ENCODE data around the gene TMEM91. TPM values are rescaled to one million over a fixed set of nuclear protein-coding genes. Genes with fewer than 3 reads are reported as not detected.
A peak's percentile ranks its signal among the peaks of the same experiment; 100 is the strongest.

The TMEM91 gene
- total RNA-seq, 1 donor from 2014 or later: 52.6 TPM

DNA sequence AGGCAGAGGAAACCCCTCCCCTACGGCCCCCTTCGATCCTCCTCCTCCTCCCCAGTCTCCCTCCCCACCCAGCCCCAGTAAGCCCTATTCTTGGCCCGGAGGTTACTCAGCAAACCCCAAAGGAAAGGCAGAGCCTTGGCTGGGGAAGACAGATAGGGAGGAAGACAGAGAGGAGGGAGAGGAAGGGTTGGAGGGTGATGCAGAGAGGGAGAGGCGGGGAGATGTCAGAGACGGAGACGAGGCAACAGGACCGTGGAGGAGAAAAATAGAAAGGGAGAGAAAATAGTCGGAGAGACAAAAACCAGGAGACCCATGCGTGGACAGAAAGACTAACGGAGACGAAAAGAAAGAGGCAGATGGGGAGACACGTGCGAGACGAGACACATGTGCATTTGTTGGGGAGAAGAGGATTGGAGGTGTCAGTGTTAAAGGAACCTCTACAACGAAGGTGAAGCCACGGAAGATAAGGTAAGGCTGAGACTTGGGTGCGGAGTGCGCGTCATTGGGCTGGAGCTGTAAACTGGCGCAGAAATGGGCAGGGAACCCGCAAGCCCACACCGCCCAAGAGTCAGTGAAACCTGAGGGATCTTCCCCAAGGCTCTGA, 25.5 kb upstream of the TMEM91 start:
- peak overlapping the region; percentile 35 for H3K27ac Mint-ChIP-seq (ENCODE audit: unreplicated experiment)
- peaks cover 12% of the 10 kb centered on the region for H3K9me3 Mint-ChIP-seq (ENCODE audit: unreplicated experiment)
- no peak for TF ChIP-seq CTCF (IDR thresholded peaks at IDR 0.05; ENCODE audit: partially characterized antibody, unreplicated experiment)
- peaks cover 5% of the 10 kb centered on the region for H3K36me3 Mint-ChIP-seq (ENCODE audit: unreplicated experiment)
- DNase-seq: no peak
- peaks cover 9% of the 10 kb centered on the region for H3K4me1 Mint-ChIP-seq (ENCODE audit: low read depth, unreplicated experiment)
- H3K27me3 Mint-ChIP-seq (ENCODE audit: unreplicated experiment): peaks cover 18% of the 10 kb centered on the region
- peak overlapping the region; percentile 91 for H3K4me3 Mint-ChIP-seq (ENCODE audit: unreplicated experiment)

DNA sequence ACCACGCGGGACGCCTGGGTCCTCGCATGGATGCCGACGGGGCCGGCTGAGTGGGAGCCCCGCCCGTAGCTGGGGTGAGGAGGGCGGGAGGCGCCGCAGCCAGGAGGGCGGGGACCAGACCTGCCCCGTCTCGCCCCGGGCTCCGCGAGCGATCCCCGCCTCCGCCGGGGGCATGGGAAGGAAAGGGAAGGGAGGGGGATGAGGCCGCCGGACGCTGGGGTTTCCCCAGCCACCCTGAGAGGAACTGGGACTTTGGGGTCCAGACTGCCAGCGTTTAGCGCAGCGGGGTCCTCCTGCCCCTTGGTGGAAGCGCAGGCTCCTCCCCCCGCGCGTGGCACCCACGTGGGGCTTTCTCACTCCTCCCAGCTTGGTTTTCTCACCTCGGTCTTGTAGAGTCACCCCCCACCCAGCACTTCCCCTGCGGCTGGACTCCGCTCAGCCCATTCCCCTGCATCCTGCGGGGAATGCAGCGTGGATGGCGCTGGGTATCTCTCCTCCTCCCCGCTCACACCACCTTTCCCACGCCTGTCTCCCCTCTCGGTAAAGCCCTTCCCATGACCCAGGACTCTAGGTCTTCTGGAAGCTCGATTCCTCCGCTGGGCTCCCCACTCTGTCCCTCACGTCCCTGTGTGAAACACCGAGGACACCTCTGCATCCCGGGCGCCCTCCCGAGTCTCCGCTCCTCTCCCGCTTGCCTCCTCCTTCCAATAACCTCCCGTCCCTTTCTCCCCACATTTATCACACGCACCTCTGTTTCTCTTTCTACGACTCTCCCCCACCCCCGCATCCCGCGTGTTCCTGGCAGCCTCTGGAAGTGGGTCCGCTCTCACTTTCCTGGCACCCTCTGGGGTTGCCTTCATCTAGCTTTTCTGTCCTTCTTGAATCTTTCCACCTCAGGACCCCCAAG, 24.7 kb upstream of the TMEM91 start:
- no peak for TF ChIP-seq CTCF (IDR thresholded peaks at IDR 0.05; ENCODE audit: partially characterized antibody, unreplicated experiment)
- Mint-ChIP-seq H3K27ac (ENCODE audit: unreplicated experiment) (no peak overlapping the region), H3K36me3 (ENCODE audit: unreplicated experiment) (peaks cover 5% of the 10 kb centered on the region), H3K4me3 (ENCODE audit: unreplicated experiment) (peak overlapping the region; percentile 99), H3K9me3 (ENCODE audit: unreplicated experiment) (peaks cover 12% of the 10 kb centered on the region), H3K27me3 (ENCODE audit: unreplicated experiment) (peaks cover 20% of the 10 kb centered on the region), H3K4me1 (ENCODE audit: low read depth, unreplicated experiment) (peaks cover 9% of the 10 kb centered on the region)
- peak; percentile 45 for DNase-seq

DNA sequence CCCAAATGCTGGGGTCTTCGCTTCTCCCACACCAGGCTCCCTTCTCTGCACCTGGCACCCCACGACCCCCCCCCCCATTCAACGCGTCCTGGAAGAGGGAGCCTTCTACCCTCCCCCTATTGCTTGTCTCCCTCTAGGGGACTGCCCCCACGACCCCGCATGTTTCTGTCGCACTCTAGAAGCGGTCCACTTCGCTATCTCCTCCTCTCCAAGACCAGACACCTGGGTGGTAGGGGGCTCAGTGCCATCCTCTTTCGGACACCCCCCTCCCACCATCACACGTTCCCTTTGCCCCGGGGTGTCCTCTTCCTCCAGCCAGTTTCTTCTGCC, 24.1 kb upstream of the TMEM91 start:
- peaks cover 5% of the 10 kb centered on the region for H3K36me3 Mint-ChIP-seq (ENCODE audit: unreplicated experiment)
- H3K4me1 Mint-ChIP-seq (ENCODE audit: low read depth, unreplicated experiment): peaks cover 9% of the 10 kb centered on the region
- no peak for DNase-seq
- TF ChIP-seq CTCF (IDR thresholded peaks at IDR 0.05; ENCODE audit: partially characterized antibody, unreplicated experiment): no peak
- peaks cover 12% of the 10 kb centered on the region for H3K9me3 Mint-ChIP-seq (ENCODE audit: unreplicated experiment)
- H3K4me3 Mint-ChIP-seq (ENCODE audit: unreplicated experiment): peak overlapping the region; percentile 99
- no peak overlapping the region for H3K27ac Mint-ChIP-seq (ENCODE audit: unreplicated experiment)
- peaks cover 20% of the 10 kb centered on the region for H3K27me3 Mint-ChIP-seq (ENCODE audit: unreplicated experiment)

DNA sequence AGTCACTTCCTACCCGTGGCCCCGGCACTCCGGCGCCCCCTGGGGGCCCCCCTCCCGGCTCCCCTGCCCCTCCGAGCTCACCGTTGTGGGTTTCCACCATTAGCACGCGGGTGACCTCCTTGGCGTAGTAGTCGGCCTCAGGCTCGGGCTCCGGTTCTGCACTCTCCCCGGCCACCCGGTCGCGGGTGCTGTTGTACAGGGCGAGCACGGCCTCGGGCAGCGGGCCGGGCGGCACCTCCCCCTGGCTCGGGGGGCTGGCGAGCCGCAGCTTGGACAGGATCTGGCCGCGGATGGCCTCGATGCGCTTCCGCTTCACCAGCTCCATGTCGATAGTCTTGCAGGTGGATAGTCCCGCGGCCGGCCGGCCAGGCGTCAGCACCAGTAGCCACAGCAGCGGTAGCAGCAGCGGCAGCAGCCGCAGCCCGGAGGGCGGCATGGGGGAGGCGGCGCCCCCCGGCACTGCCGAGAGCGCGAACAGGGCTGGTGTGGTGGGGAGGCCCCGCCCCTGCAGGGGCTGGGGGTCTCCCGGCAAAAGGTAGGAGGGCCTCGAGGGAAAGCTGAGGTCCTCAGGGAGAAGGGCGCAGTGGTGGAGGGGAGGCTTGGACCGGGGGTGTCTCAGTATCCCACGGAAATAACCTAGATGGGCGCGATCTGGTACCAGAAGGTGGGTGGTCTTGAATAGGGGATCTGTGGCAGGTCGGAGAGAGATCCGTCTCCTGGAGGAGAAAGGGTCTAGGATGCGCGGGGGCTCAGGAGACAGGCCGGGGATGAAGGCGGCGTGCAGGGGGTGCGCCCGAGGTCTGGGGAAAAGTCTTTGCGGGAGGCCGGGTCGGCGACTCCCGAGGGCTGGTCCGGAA, 23.5 kb upstream of the TMEM91 start:
- H3K27ac Mint-ChIP-seq (ENCODE audit: unreplicated experiment): peak overlapping the region; percentile 75
- peaks cover 12% of the 10 kb centered on the region for H3K9me3 Mint-ChIP-seq (ENCODE audit: unreplicated experiment)
- peaks cover 5% of the 10 kb centered on the region for H3K36me3 Mint-ChIP-seq (ENCODE audit: unreplicated experiment)
- DNase-seq: peak; percentile 66
- peak; percentile 10 for TF ChIP-seq CTCF (IDR thresholded peaks at IDR 0.05; ENCODE audit: partially characterized antibody, unreplicated experiment)
- H3K4me1 Mint-ChIP-seq (ENCODE audit: low read depth, unreplicated experiment): peaks cover 9% of the 10 kb centered on the region
- H3K4me3 Mint-ChIP-seq (ENCODE audit: unreplicated experiment): peak overlapping the region; percentile 99
- peaks cover 20% of the 10 kb centered on the region for H3K27me3 Mint-ChIP-seq (ENCODE audit: unreplicated experiment)

All from glutamatergic neuron (in vitro differentiated cells).